Measurements from ENCODE around the gene SGCE.
A peak's percentile ranks its signal among the peaks of the same experiment; 100 is the strongest.

Gene SGCE

GRCh38 chr7:94657771-94658693 is 2.1 kb upstream of the SGCE start:
- DNase-seq: peak; percentile 18

GRCh38 chr7:94656925-94657731 is 1.2 kb upstream of the SGCE start:
- no peak for DNase-seq

- no peak for DNase-seq
Observed at GRCh38 chr7:94656658-94656924, 658 bp upstream of the SGCE start.

- no peak for DNase-seq
Observed at GRCh38 chr7:94655126-94655847, 646 bp downstream of the SGCE start.

- no peak for DNase-seq
Observed at GRCh38 chr7:94654783-94655125, 1.2 kb downstream of the SGCE start.

- no peak for DNase-seq
Observed at GRCh38 chr7:94650147-94651051, 5.5 kb downstream of the SGCE start.

- no peak for DNase-seq
Observed at GRCh38 chr7:94649450-94649849, 6.5 kb downstream of the SGCE start.

- DNase-seq: no peak
Observed at GRCh38 chr7:94648731-94649130, 7.2 kb downstream of the SGCE start.

- no peak for DNase-seq
Observed at GRCh38 chr7:94647295-94647694, 8.6 kb downstream of the SGCE start.

- no peak for DNase-seq
Observed at GRCh38 chr7:94643771-94644545, 12.0 kb downstream of the SGCE start.

- no peak for DNase-seq
Observed at GRCh38 chr7:94642838-94643653, 12.9 kb downstream of the SGCE start.

GRCh38 chr7:94639384-94639783 is 16.5 kb downstream of the SGCE start:
- DNase-seq: no peak

- no peak for DNase-seq
Observed at GRCh38 chr7:94635687-94636086, 20.2 kb downstream of the SGCE start.

GRCh38 chr7:94634502-94634901 is 21.4 kb downstream of the SGCE start:
- DNase-seq: no peak

GRCh38 chr7:94633687-94634086 is 22.2 kb downstream of the SGCE start:
- no peak for DNase-seq

GRCh38 chr7:94633014-94633341 is 23.0 kb downstream of the SGCE start:
- no peak for DNase-seq

- DNase-seq: no peak
Observed at GRCh38 chr7:94632338-94633013, 23.5 kb downstream of the SGCE start.

- DNase-seq: no peak
Observed at GRCh38 chr7:94630855-94631254, 25.1 kb downstream of the SGCE start.

GRCh38 chr7:94623820-94624219 is 32.1 kb downstream of the SGCE start:
- no peak for DNase-seq

- no peak for DNase-seq
Observed at GRCh38 chr7:94621120-94621519, 34.8 kb downstream of the SGCE start.

All from cortex of kidney (tissue), 1 donor.